HEK293 (cell line): Measurements from ENCODE around the gene MASP2.

Experiments used
- BCL11A ChIP-seq: fragments of 450-650 bp; formaldehyde crosslinking; IDR thresholded peaks from 2 replicates; pipeline ENCODE4 v1.5.1; 2016; ENCODE audit warnings: low read depth, missing biosample characterization, missing genetic modification characterization
- CTCF ChIP-seq: fragments of 450-650 bp; formaldehyde crosslinking; IDR thresholded peaks from 2 replicates; pipeline ENCODE4 v1.5.1; 2016; ENCODE audit warnings: missing biosample characterization, missing genetic modification characterization
- MZF1 ChIP-seq: fragments of 450-650 bp; formaldehyde crosslinking; IDR thresholded peaks from 2 replicates; pipeline ENCODE4 v1.5.1; 2017; ENCODE audit warnings: missing biosample characterization, missing genetic modification characterization, borderline replicate concordance
- YY1 ChIP-seq: fragments of 450-650 bp; formaldehyde crosslinking; IDR thresholded peaks from 2 replicates; pipeline ENCODE4 v1.5.1; 2018; ENCODE audit warnings: missing biosample characterization, missing genetic modification characterization
- YY2 ChIP-seq: fragments of 450-650 bp; formaldehyde crosslinking; IDR thresholded peaks from 2 replicates; pipeline ENCODE4 v1.5.1; 2016; ENCODE audit warnings: missing biosample characterization, missing genetic modification characterization
- ZNF133 ChIP-seq: fragments of 450-650 bp; formaldehyde crosslinking; IDR thresholded peaks from 2 replicates; pipeline ENCODE4 v1.5.1; 2016; ENCODE audit warnings: missing biosample characterization, missing genetic modification characterization
- ZNF138 ChIP-seq: fragments of 450-650 bp; formaldehyde crosslinking; IDR thresholded peaks from 2 replicates; pipeline ENCODE4 v1.5.1; 2016; ENCODE audit warnings: missing biosample characterization, missing genetic modification characterization, borderline replicate concordance
- ZNF311 ChIP-seq: fragments of 450-650 bp; formaldehyde crosslinking; IDR thresholded peaks from 2 replicates; pipeline ENCODE4 v1.5.1; 2017; ENCODE audit warnings: missing biosample characterization, missing genetic modification characterization, borderline replicate concordance
- ZNF670 ChIP-seq: fragments of 450-650 bp; formaldehyde crosslinking; IDR thresholded peaks from 2 replicates; pipeline ENCODE4 v1.5.1; 2016; ENCODE audit warnings: missing biosample characterization, missing genetic modification characterization, low read depth
- ZNF701 ChIP-seq: fragments of 450-650 bp; formaldehyde crosslinking; IDR thresholded peaks from 2 replicates; pipeline ENCODE4 v1.5.1; 2016; ENCODE audit warnings: missing biosample characterization, missing genetic modification characterization
- ZNF785 ChIP-seq: fragments of 450-650 bp; formaldehyde crosslinking; IDR thresholded peaks from 2 replicates; pipeline ENCODE4 v1.5.1; 2016; ENCODE audit warnings: missing biosample characterization, missing genetic modification characterization
- TF ChIP-seq, protein P1 (sequence below): fragments of 450-650 bp; formaldehyde crosslinking; IDR thresholded peaks from 2 replicates; pipeline ENCODE4 v1.5.1; 2017; ENCODE audit warnings: missing biosample characterization, missing genetic modification characterization
- TF ChIP-seq, protein P2 (sequence below): fragments of 450-650 bp; formaldehyde crosslinking; IDR thresholded peaks from 2 replicates; pipeline ENCODE4 v1.5.1; 2016; ENCODE audit warnings: missing biosample characterization, missing genetic modification characterization, borderline replicate concordance

- TF ChIP-seq CTCF (no peak), ZNF138 (tag by site-specific recombination) (no peak), ZNF785 (tag by site-specific recombination) (no peak), MZF1 (tag by site-specific recombination) (no peak), ZNF311 (tag by site-specific recombination) (no peak), BCL11A (tag by site-specific recombination) (no peak), ZNF670 (tag by site-specific recombination) (no peak), YY2 (tag by site-specific recombination) (no peak), YY1 (tag by site-specific recombination) (no peak), ZNF701 (tag by site-specific recombination) (no peak), ZNF133 (tag by site-specific recombination) (no peak)
- TF ChIP-seq, protein P1, sequence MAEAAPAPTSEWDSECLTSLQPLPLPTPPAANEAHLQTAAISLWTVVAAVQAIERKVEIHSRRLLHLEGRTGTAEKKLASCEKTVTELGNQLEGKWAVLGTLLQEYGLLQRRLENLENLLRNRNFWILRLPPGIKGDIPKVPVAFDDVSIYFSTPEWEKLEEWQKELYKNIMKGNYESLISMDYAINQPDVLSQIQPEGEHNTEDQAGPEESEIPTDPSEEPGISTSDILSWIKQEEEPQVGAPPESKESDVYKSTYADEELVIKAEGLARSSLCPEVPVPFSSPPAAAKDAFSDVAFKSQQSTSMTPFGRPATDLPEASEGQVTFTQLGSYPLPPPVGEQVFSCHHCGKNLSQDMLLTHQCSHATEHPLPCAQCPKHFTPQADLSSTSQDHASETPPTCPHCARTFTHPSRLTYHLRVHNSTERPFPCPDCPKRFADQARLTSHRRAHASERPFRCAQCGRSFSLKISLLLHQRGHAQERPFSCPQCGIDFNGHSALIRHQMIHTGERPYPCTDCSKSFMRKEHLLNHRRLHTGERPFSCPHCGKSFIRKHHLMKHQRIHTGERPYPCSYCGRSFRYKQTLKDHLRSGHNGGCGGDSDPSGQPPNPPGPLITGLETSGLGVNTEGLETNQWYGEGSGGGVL (tag by site-specific recombination), result no peak
- TF ChIP-seq, protein P2, sequence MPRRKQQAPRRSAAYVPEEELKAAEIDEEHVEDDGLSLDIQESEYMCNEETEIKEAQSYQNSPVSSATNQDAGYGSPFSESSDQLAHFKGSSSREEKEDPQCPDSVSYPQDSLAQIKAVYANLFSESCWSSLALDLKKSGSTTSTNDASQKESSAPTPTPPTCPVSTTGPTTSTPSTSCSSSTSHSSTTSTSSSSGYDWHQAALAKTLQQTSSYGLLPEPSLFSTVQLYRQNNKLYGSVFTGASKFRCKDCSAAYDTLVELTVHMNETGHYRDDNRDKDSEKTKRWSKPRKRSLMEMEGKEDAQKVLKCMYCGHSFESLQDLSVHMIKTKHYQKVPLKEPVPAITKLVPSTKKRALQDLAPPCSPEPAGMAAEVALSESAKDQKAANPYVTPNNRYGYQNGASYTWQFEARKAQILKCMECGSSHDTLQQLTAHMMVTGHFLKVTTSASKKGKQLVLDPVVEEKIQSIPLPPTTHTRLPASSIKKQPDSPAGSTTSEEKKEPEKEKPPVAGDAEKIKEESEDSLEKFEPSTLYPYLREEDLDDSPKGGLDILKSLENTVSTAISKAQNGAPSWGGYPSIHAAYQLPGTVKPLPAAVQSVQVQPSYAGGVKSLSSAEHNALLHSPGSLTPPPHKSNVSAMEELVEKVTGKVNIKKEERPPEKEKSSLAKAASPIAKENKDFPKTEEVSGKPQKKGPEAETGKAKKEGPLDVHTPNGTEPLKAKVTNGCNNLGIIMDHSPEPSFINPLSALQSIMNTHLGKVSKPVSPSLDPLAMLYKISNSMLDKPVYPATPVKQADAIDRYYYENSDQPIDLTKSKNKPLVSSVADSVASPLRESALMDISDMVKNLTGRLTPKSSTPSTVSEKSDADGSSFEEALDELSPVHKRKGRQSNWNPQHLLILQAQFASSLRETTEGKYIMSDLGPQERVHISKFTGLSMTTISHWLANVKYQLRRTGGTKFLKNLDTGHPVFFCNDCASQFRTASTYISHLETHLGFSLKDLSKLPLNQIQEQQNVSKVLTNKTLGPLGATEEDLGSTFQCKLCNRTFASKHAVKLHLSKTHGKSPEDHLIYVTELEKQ (tag by site-specific recombination), result no peak
Observed at GRCh38 chr1:11045428-11046269, 1.4 kb downstream of the MASP2 start.
